Measurements from ENCODE around the gene B3GNT8. TPM values are rescaled to one million over a fixed set of nuclear protein-coding genes. Genes with fewer than 3 reads are reported as not detected.

Gene B3GNT8
- total RNA-seq, 1 experiment from 2014 or later: 0.96 TPM

GRCh38 chr19:41452584-41453275 is 25.6 kb upstream of the B3GNT8 start:
- H3K9me3 ChIP-seq (ENCODE audit: control insufficient read depth, low read depth, low read length): no peaks in the 10 kb centered on the region
- Mint-ChIP-seq H3K4me3 (no peak overlapping the region), H3K27me3 (ENCODE audit: low read depth) (peaks cover 9% of the 10 kb centered on the region), H3K36me3 (ENCODE audit: insufficient read depth in 1 of 3, low read depth in 3 of 3) (peaks cover 0 to 13% (median 0%) of the 10 kb centered on the region in 3 experiments; a peak in 1 of 7 replicates), H3K27ac (no peak overlapping the region), H3K4me1 (no peaks in the 10 kb centered on the region), H3K9me3 (peaks cover 50 to 64% of the 10 kb centered on the region in 2 experiments)
- no peak overlapping the region for H3K27ac ChIP-seq (ENCODE audit: insufficient read length, low read depth, low read length)
- no peaks in the 10 kb centered on the region for H4K20me1 ChIP-seq (ENCODE audit: control insufficient read depth, insufficient read depth, insufficient read length)
- H3K79me1 ChIP-seq (ENCODE audit: insufficient read depth, low read depth, low read length, poor library complexity, severe bottlenecking): no peaks in the 10 kb centered on the region
- H3T11ph ChIP-seq (ENCODE audit: low read length): no peak overlapping the region
- H2BK12ac ChIP-seq (ENCODE audit: insufficient read length, low read depth, low read length): no peak overlapping the region
- no peak for TF ChIP-seq CTCF (conservative IDR thresholded peaks at IDR 0.05)
- no peak overlapping the region for H2BK20ac ChIP-seq (ENCODE audit: low read depth, low read length, poor library complexity, severe bottlenecking)
- H3K23ac ChIP-seq (ENCODE audit: insufficient read length, low read depth, low read length): no peak overlapping the region
- no peak overlapping the region for H3K4ac ChIP-seq (ENCODE audit: low read depth, low read length)
- H3K27me3 ChIP-seq (ENCODE audit: insufficient read depth, low read length): no peaks in the 10 kb centered on the region
- H4K91ac ChIP-seq (ENCODE audit: insufficient read length, low read depth, low read length): no peak overlapping the region
- H2AFZ ChIP-seq (ENCODE audit: low read length): no peak overlapping the region
- no peaks in the 10 kb centered on the region for H3K4me1 ChIP-seq (ENCODE audit: insufficient read depth, low read length)
- H3K18ac ChIP-seq (ENCODE audit: insufficient read length, low read depth, low read length): no peak overlapping the region
- H2AK5ac ChIP-seq (ENCODE audit: insufficient read length, low read length): no peak overlapping the region
- H3K23me2 ChIP-seq (ENCODE audit: insufficient read length, low read depth, low read length, poor library complexity, severe bottlenecking): no peaks in the 10 kb centered on the region
- no peak for DNase-seq
- no peak overlapping the region for H2BK120ac ChIP-seq (ENCODE audit: low read depth, low read length, poor library complexity, severe bottlenecking)
- WGBS (ENCODE audit: extremely low coverage, insufficient read length, low lambda C conversion rate): no CpG with 5 or more reads among the region's 6 CpGs
- H3K4me2 ChIP-seq (ENCODE audit: insufficient read depth, insufficient read length, low read length): no peak overlapping the region
- H3K56ac ChIP-seq (ENCODE audit: insufficient read length, low read depth, low read length): no peak overlapping the region
- no peak overlapping the region for H4K5ac ChIP-seq (ENCODE audit: insufficient read length, low read depth, low read length)
- no peak overlapping the region for H3K9ac ChIP-seq (ENCODE audit: extremely low read depth, insufficient read length, low read length)
- no peak overlapping the region for H2BK15ac ChIP-seq (ENCODE audit: low read depth, low read length)
- H4K8ac ChIP-seq (replicated peaks; ENCODE audit: insufficient read length, low read depth, low read length): no peak overlapping the region
- H3K14ac ChIP-seq (ENCODE audit: insufficient read depth, low read length): no peak overlapping the region
- H2BK5ac ChIP-seq (ENCODE audit: insufficient read length, low read length): no peak overlapping the region
- no peaks in the 10 kb centered on the region for H3K79me2 ChIP-seq (ENCODE audit: insufficient read depth, low read length)
